Activated naive CD8-positive, alpha-beta T cell treated with anti-CD3 and anti-CD28 coated beads, Interleukin-2, amount 50 U/mL, for 24 hours (primary cell): ENCODE results near the gene GNAS.

Source experiments
- ATAC-seq: fragments of 150-1000 bp; cut with Tn5 transposase; one replicate; pipeline ENCODE4 v1.10.0; 2021
- DNase-seq: peaks from one replicate; pipeline ENCODE4 v3.0.0; 2021
- H3K27ac Mint-ChIP-seq: one replicate; pipeline ENCODE4 v1.8.0; 2021; ENCODE audit warnings: mild to moderate bottlenecking, mixed read lengths
- H3K27me3 Mint-ChIP-seq: one replicate; pipeline ENCODE4 v1.8.0; 2021; ENCODE audit warnings: mixed read lengths
- H3K36me3 Mint-ChIP-seq: one replicate; pipeline ENCODE4 v1.8.0; 2021; ENCODE audit warnings: low read depth, mixed read lengths
- H3K4me1 Mint-ChIP-seq: one replicate; pipeline ENCODE4 v1.8.0; 2021; ENCODE audit warnings: mixed read lengths
- H3K4me3 Mint-ChIP-seq: one replicate; pipeline ENCODE4 v1.8.0; 2021; ENCODE audit warnings: mild to moderate bottlenecking, moderate library complexity, mixed read lengths
- H3K9me3 Mint-ChIP-seq: one replicate; pipeline ENCODE4 v1.8.0; 2021; ENCODE audit warnings: mixed read lengths

GNAS gene

GRCh38 chr20:58876437-58876836 lies 23.9 kb downstream of the GNAS start:
- Mint-ChIP-seq H3K27me3 (no peaks in the 10 kb centered on the region), H3K4me3 (no peak overlapping the region), H3K36me3 (no peaks in the 10 kb centered on the region), H3K27ac (no peak overlapping the region), H3K9me3 (no peaks in the 10 kb centered on the region), H3K4me1 (peaks cover 17% of the 10 kb centered on the region)
- ATAC-seq (no peak), DNase-seq (no peak)

- no peak for DNase-seq
- Mint-ChIP-seq H3K9me3 (no peaks in the 10 kb centered on the region), H3K27ac (no peak overlapping the region), H3K4me3 (no peak overlapping the region), H3K27me3 (no peaks in the 10 kb centered on the region), H3K36me3 (no peaks in the 10 kb centered on the region), H3K4me1 (peaks cover 17% of the 10 kb centered on the region)
- no peak for ATAC-seq
These were observed 24.8 kb downstream of the GNAS start for GRCh38 chr20:58877050-58877975.

GRCh38 chr20:58877976-58878360 lies 25.5 kb downstream of the GNAS start:
- H3K9me3 Mint-ChIP-seq: no peaks in the 10 kb centered on the region
- H3K27ac Mint-ChIP-seq: no peak overlapping the region
- ATAC-seq (peak; percentile 59), DNase-seq (no peak)
- no peaks in the 10 kb centered on the region for H3K36me3 Mint-ChIP-seq
- H3K4me1 Mint-ChIP-seq: peaks cover 17% of the 10 kb centered on the region
- no peaks in the 10 kb centered on the region for H3K27me3 Mint-ChIP-seq
- H3K4me3 Mint-ChIP-seq: no peak overlapping the region

GRCh38 chr20:58878399-58878798 lies 25.9 kb downstream of the GNAS start:
- H3K9me3 Mint-ChIP-seq: no peaks in the 10 kb centered on the region
- no peak overlapping the region for H3K4me3 Mint-ChIP-seq
- H3K27ac Mint-ChIP-seq: no peak overlapping the region
- peaks cover 17% of the 10 kb centered on the region for H3K4me1 Mint-ChIP-seq
- H3K27me3 Mint-ChIP-seq: no peaks in the 10 kb centered on the region
- no peak for DNase-seq
- no peaks in the 10 kb centered on the region for H3K36me3 Mint-ChIP-seq
- ATAC-seq: no peak

GRCh38 chr20:58880441-58880840 lies 27.9 kb downstream of the GNAS start:
- DNase-seq (no peak), ATAC-seq (no peak)
- Mint-ChIP-seq H3K9me3 (no peaks in the 10 kb centered on the region), H3K27ac (no peak overlapping the region), H3K4me1 (peaks cover 17% of the 10 kb centered on the region), H3K27me3 (no peaks in the 10 kb centered on the region), H3K4me3 (no peak overlapping the region), H3K36me3 (no peaks in the 10 kb centered on the region)

- DNase-seq: no peak
- no peak overlapping the region for H3K4me3 Mint-ChIP-seq
These were observed 28.7 kb downstream of the GNAS start for GRCh38 chr20:58880994-58881752.

GRCh38 chr20:58882704-58883089 lies 30.2 kb downstream of the GNAS start:
- no peaks in the 10 kb centered on the region for H3K27me3 Mint-ChIP-seq
- H3K36me3 Mint-ChIP-seq: no peaks in the 10 kb centered on the region
- H3K4me3 Mint-ChIP-seq: no peak overlapping the region
- DNase-seq: no peak
- no peak overlapping the region for H3K27ac Mint-ChIP-seq
- H3K9me3 Mint-ChIP-seq: no peaks in the 10 kb centered on the region
- no peak for ATAC-seq
- peaks cover 26% of the 10 kb centered on the region for H3K4me1 Mint-ChIP-seq

More at GRCh38 chr20:58880994-58881752, 28.7 kb downstream of the GNAS start:
- Mint-ChIP-seq H3K9me3 (no peaks in the 10 kb centered on the region), H3K27me3 (no peaks in the 10 kb centered on the region), H3K4me1 (peaks cover 20% of the 10 kb centered on the region), H3K27ac (no peak overlapping the region), H3K36me3 (no peaks in the 10 kb centered on the region)
- ATAC-seq: no peak

GRCh38 chr20:58883241-58883691 lies 30.8 kb downstream of the GNAS start:
- no peak for ATAC-seq
- Mint-ChIP-seq H3K4me3 (no peak overlapping the region), H3K36me3 (no peaks in the 10 kb centered on the region), H3K9me3 (no peaks in the 10 kb centered on the region), H3K4me1 (peaks cover 26% of the 10 kb centered on the region), H3K27me3 (no peaks in the 10 kb centered on the region), H3K27ac (no peak overlapping the region)
- DNase-seq: no peak

- H3K27ac Mint-ChIP-seq: no peak overlapping the region
- no peak for DNase-seq
These were observed 32.5 kb downstream of the GNAS start for GRCh38 chr20:58884966-58885365.

GRCh38 chr20:58886546-58886945 lies 34.0 kb downstream of the GNAS start:
- no peak for DNase-seq
- Mint-ChIP-seq H3K27me3 (peaks cover 2% of the 10 kb centered on the region), H3K4me1 (peaks cover 25% of the 10 kb centered on the region), H3K36me3 (no peaks in the 10 kb centered on the region), H3K27ac (no peak overlapping the region), H3K4me3 (peak overlapping the region; percentile 9), H3K9me3 (no peaks in the 10 kb centered on the region)
- ATAC-seq: no peak

More at GRCh38 chr20:58884966-58885365, 32.5 kb downstream of the GNAS start:
- Mint-ChIP-seq H3K4me3 (no peak overlapping the region), H3K27me3 (no peaks in the 10 kb centered on the region), H3K4me1 (peaks cover 21% of the 10 kb centered on the region), H3K9me3 (no peaks in the 10 kb centered on the region), H3K36me3 (no peaks in the 10 kb centered on the region)
- no peak for ATAC-seq

GRCh38 chr20:58888103-58888502 lies 35.6 kb downstream of the GNAS start:
- Mint-ChIP-seq H3K27ac (peak overlapping the region; percentile 71), H3K27me3 (peaks cover 4% of the 10 kb centered on the region), H3K4me3 (peak overlapping the region; percentile 83), H3K9me3 (no peaks in the 10 kb centered on the region), H3K36me3 (peaks cover 5% of the 10 kb centered on the region), H3K4me1 (peaks cover 29% of the 10 kb centered on the region)
- no peak for ATAC-seq
- DNase-seq: no peak

GRCh38 chr20:58888521-58889333 lies 36.2 kb downstream of the GNAS start:
- H3K4me1 Mint-ChIP-seq: peaks cover 34% of the 10 kb centered on the region
- peak; percentile 80 for DNase-seq
- H3K4me3 Mint-ChIP-seq: peak overlapping the region; percentile 83
- H3K27ac Mint-ChIP-seq: peak overlapping the region; percentile 71
- H3K9me3 Mint-ChIP-seq: no peaks in the 10 kb centered on the region
- ATAC-seq: peak; percentile 53
- peaks cover 10% of the 10 kb centered on the region for H3K36me3 Mint-ChIP-seq
- peaks cover 4% of the 10 kb centered on the region for H3K27me3 Mint-ChIP-seq

- Mint-ChIP-seq H3K4me1 (peaks cover 41% of the 10 kb centered on the region), H3K36me3 (peaks cover 10% of the 10 kb centered on the region), H3K9me3 (no peaks in the 10 kb centered on the region), H3K27me3 (peaks cover 4% of the 10 kb centered on the region), H3K27ac (peak overlapping the region; percentile 74), H3K4me3 (peak overlapping the region; percentile 83)
- no peak for ATAC-seq
- no peak for DNase-seq
These were observed 36.8 kb downstream of the GNAS start for GRCh38 chr20:58889334-58889760.

GRCh38 chr20:58889798-58890517 lies 37.4 kb downstream of the GNAS start:
- Mint-ChIP-seq H3K27ac (peak overlapping the region; percentile 97), H3K4me3 (peak overlapping the region; percentile 87), H3K36me3 (peaks cover 13% of the 10 kb centered on the region), H3K9me3 (no peaks in the 10 kb centered on the region), H3K4me1 (peaks cover 47% of the 10 kb centered on the region), H3K27me3 (peaks cover 4% of the 10 kb centered on the region)
- DNase-seq (peak; percentile 52), ATAC-seq (no peak)
